HepG2 (cell line): ENCODE measurements around the gene MGAT5. TPM values are rescaled to one million over a fixed set of nuclear protein-coding genes. Genes with fewer than 3 reads are reported as not detected.

Experiments used
- ATAC-seq: fragments of 200-7000 bp; cut with Tn5 transposase; 3 replicates; pipeline ENCODE4 v1.9.1; 2020; ENCODE audit warnings: mild to moderate bottlenecking, moderate library complexity
- BruUV-seq: library from RNA; stranded (reverse); fragments of 400-500 nt; replicated peaks from 2 replicates; lab custom pipeline; 2021; lab: Mats Ljungman, UMichigan
- CTCF ChIA-PET: fragments of 300-600 bp; formaldehyde crosslinking; extraction: SDS; loops from one replicate; lab custom pipeline; 2021; ENCODE audit warnings: low total read pairs, inconsistent platforms, low intra/inter-chr PET ratio; lab: Yijun Ruan, JAX
- POLR2A ChIA-PET: fragments of 350-600 bp; sonication (Branson Sonifier 250); formaldehyde crosslinking; loops from one replicate; lab custom pipeline; 2020; ENCODE audit warnings: antibody characterized with exemption, inconsistent platforms; lab: Yijun Ruan, JAX
- DNase-seq: peaks from one replicate; pipeline ENCODE4 v3.0.0-alpha.2; 2015; ENCODE audit warnings: low spot score
- FAIRE-seq: peaks from 3 replicates; lab custom pipeline; 2011; peaks lifted over from hg19 to GRCh38; lab: Jason Lieb, UNC
- H2AFZ ChIP-seq: one replicate; pipeline ENCODE4 v1.6.1; 2011; ENCODE audit warnings: low read length, inconsistent platforms
- H3K27ac ChIP-seq: fragments of 300-600 bp; 3 replicates; pipeline ENCODE4 v1.8.0; 2011; ENCODE audit warnings: mixed run types, mild to moderate bottlenecking, mixed read lengths, low read length, inconsistent platforms; ENCODE audit not compliant: insufficient read depth; ENCODE audit errors: extremely low read length
- H3K27me3 ChIP-seq, 2 experiments: fragments of 200-600 bp in 1 of 2; 2 replicates in 1 of 2; 3 replicates in 1 of 2; pipeline versions ENCODE4 v1.6.0 to v1.8.0; 2011; ENCODE audit warnings: low read length in 2 of 2, mild to moderate bottlenecking in 2 of 2, moderate library complexity in 2 of 2, inconsistent platforms in 1 of 2; ENCODE audit not compliant: insufficient read depth in 2 of 2, control insufficient read depth in 1 of 2
- H3K36me3 ChIP-seq, 2 experiments: fragments of 200-600 bp in 1 of 2; replicated peaks in 1 of 2; 2 replicates in 1 of 2; 3 replicates in 1 of 2; pipeline versions ENCODE4 v1.5.1 to v1.8.0; 2011; ENCODE audit warnings: low read length in 2 of 2, inconsistent platforms in 1 of 2; ENCODE audit not compliant: insufficient read depth in 2 of 2, control insufficient read depth in 1 of 2
- H3K4me1 ChIP-seq: 2 replicates; pipeline ENCODE4 v1.5.1; 2012; ENCODE audit warnings: low read length, inconsistent platforms; ENCODE audit not compliant: insufficient read depth
- H3K4me2 ChIP-seq: 2 replicates; pipeline ENCODE4 v1.6.0; 2011; ENCODE audit warnings: low read depth, low read length, inconsistent platforms
- H3K4me3 ChIP-seq, 3 experiments: fragments of 200-600 bp in 1 of 3; sonication (generic), shearing (Covaris generic) in 1 of 3; replicated peaks in 1 of 3; 2 replicates each; pipeline ENCODE4 v1.5.1; 2011 to 2016; ENCODE audit warnings: low read length in 3 of 3, inconsistent platforms in 2 of 3, low read depth in 2 of 3, mild to moderate bottlenecking in 2 of 3, control low read depth in 1 of 3, mixed read lengths in 1 of 3; ENCODE audit not compliant: insufficient read depth in 1 of 3
- H3K79me2 ChIP-seq: one replicate; pipeline ENCODE4 v1.6.1; 2011; ENCODE audit warnings: low read length, inconsistent platforms; ENCODE audit not compliant: insufficient read depth
- H3K9ac ChIP-seq: 2 replicates; pipeline ENCODE4 v1.6.0; 2011; ENCODE audit warnings: mild to moderate bottlenecking, low read depth, low read length, inconsistent platforms; ENCODE audit not compliant: insufficient read depth
- H3K9me3 ChIP-seq: 2 replicates; pipeline ENCODE4 v1.5.1; 2012; ENCODE audit warnings: mild to moderate bottlenecking, low read length
- H4K20me1 ChIP-seq: 2 replicates; pipeline ENCODE4 v1.6.0; 2011; ENCODE audit warnings: inconsistent platforms, mild to moderate bottlenecking, low read length, moderate library complexity; ENCODE audit not compliant: insufficient read depth
- NR0B2 ChIP-seq: sonication (generic); formaldehyde crosslinking; IDR thresholded peaks from 2 replicates; pipeline ENCODE4 v1.4.0; 2020; ENCODE audit warnings: mild to moderate bottlenecking, missing genetic modification reagents
- PAX8 ChIP-seq: sonication (generic); formaldehyde crosslinking; IDR thresholded peaks from 2 replicates; pipeline ENCODE4 v1.8.0; 2022; ENCODE audit warnings: mild to moderate bottlenecking, missing genetic modification reagents, borderline replicate concordance
- PHF20 ChIP-seq: sonication (generic); formaldehyde crosslinking; IDR thresholded peaks from 2 replicates; pipeline ENCODE4 v1.5.0; 2020; ENCODE audit warnings: mild to moderate bottlenecking, missing genetic modification reagents
- REST ChIP-seq, 2 experiments: IDR thresholded peaks; 2 replicates each; pipeline ENCODE4 v1.6.1; 2011 to 2012; ENCODE audit warnings: low read length in 2 of 2, borderline replicate concordance in 1 of 2, low read depth in 1 of 2, mild to moderate bottlenecking in 1 of 2, moderate library complexity in 1 of 2
- SCMH1 ChIP-seq: sonication (generic); formaldehyde crosslinking; IDR thresholded peaks from 2 replicates; pipeline ENCODE4 v1.9.0; 2021; ENCODE audit warnings: missing genetic modification reagents, mild to moderate bottlenecking, borderline replicate concordance
- TBP ChIP-seq: sonication (generic); formaldehyde crosslinking; IDR thresholded peaks from 2 replicates; pipeline ENCODE4 v1.5.0; 2020; ENCODE audit warnings: missing genetic modification reagents
- ZFP82 ChIP-seq: sonication (generic); formaldehyde crosslinking; IDR thresholded peaks from 2 replicates; pipeline ENCODE4 v1.5.1; 2020; ENCODE audit warnings: mild to moderate bottlenecking, missing genetic modification reagents, borderline replicate concordance
- ZNF180 ChIP-seq: sonication (generic); formaldehyde crosslinking; IDR thresholded peaks from 2 replicates; pipeline ENCODE4 v1.4.0; 2020; ENCODE audit warnings: low read depth, missing genetic modification reagents, borderline replicate concordance
- ZNF652 ChIP-seq: IDR thresholded peaks from 2 replicates; pipeline ENCODE4 v1.6.1; 2016; ENCODE audit warnings: low read depth, borderline replicate concordance
- ZNF724P ChIP-seq: sonication (generic); formaldehyde crosslinking; IDR thresholded peaks from 2 replicates; pipeline ENCODE4 v1.8.0; 2022; ENCODE audit warnings: missing genetic modification reagents, borderline replicate concordance
- ZNF766 ChIP-seq: sonication (generic); formaldehyde crosslinking; IDR thresholded peaks from 2 replicates; pipeline ENCODE4 v1.5.0; 2020; ENCODE audit warnings: missing genetic modification reagents, borderline replicate concordance
- ZSCAN5A ChIP-seq: sonication (generic); formaldehyde crosslinking; IDR thresholded peaks from 2 replicates; pipeline ENCODE4 v1.8.0; 2022; ENCODE audit warnings: mild to moderate bottlenecking, missing genetic modification reagents, borderline replicate concordance
- WGBS: methylation state at CpG from one replicate; pipeline ENCODE4 v1.1.6; 2017; ENCODE audit warnings: low lambda C conversion rate; 5-methylcytosine and 5-hydroxymethylcytosine counted together
- in situ Hi-C: cut with HindIII; loops from 2 replicates; pipeline ENCODE4 v1.10.0; 2017; ENCODE audit warnings: low pct_unique_long_range_greater_than_20kb; ENCODE audit not compliant: extremely low pct_ligation_motif_present
- intact Hi-C: fragments of 100-400 bp; cut with micrococcal nuclease; formaldehyde crosslinking; loops from one replicate; pipeline ENCODE4 v1.10.0; 2022; ENCODE audit not compliant: unreplicated experiment
- polyA plus RNA-seq, 8 experiments: library from polyadenylated mRNA; depleted of rRNA in 3 of 8; stranded (reverse) in 7 of 8; unstranded in 1 of 8; fragments of >200 nt; fragmentation: Illumina TruSeq in 4 of 8; extraction: Trizol in 4 of 8; gene quantifications; 2 replicates each; pipeline versions ENCODE4 v1.2.1 to v1.2.3, GENCODE V29; 2011 to 2016; ENCODE audit warnings: low read depth in 4 of 8, missing spikeins in 1 of 8, mixed read lengths in 1 of 8; ENCODE audit not compliant: insufficient read depth in 1 of 8
- total RNA-seq, 5 experiments: library from RNA; depleted of rRNA; stranded (reverse); fragments of >200 nt; fragmentation: Illumina TruSeq; extraction: Trizol; gene quantifications; 2 replicates each; pipeline ENCODE4 v1.2.3, GENCODE V29; 2016; ENCODE audit warnings: low read depth in 1 of 5

The MGAT5 gene
- total and polyA plus RNA-seq, 2 of the 13 experiments (the other 11 are each of a cell fraction or from before 2014, with no cell fraction given) = 33.1 to 60.2 TPM

GRCh38 chr2:134333646-134334189 is 79.8 kb downstream of the MGAT5 start:
- 97% methylated on average over 3 of the region's 3 CpGs for WGBS
- intact Hi-C loops = no loop called here

GRCh38 chr2:134334542-134335353 is 80.9 kb downstream of the MGAT5 start:
- H3K79me2 ChIP-seq = no peaks in the 10 kb centered on the region
- in situ Hi-C loops = no loop called here
- no peaks in the 10 kb centered on the region for H3K27me3 ChIP-seq
- TF ChIP-seq PHF20 (CRISPR knock-in tag) (no peak), ZSCAN5A (CRISPR knock-in tag) (no peak), TBP (CRISPR knock-in tag) (no peak), ZNF724P (no peak), NR0B2 (no peak), REST (IDR thresholded peaks at IDR 0.05; ENCODE audit: borderline replicate concordance in 1 of 2, low read depth in 1 of 2, low read length in 2 of 2) (no peak), ZNF180 (CRISPR knock-in tag) (no peak), ZNF652 (CRISPR knock-in tag) (no peak)
- H4K20me1 ChIP-seq = no peaks in the 10 kb centered on the region
- ChIA-PET CTCF (no interaction called here), POLR2A (no interaction called here)
- H2AFZ ChIP-seq = no peak overlapping the region
- no peak for ATAC-seq
- intact Hi-C loops = no loop called here
- H3K9me3 ChIP-seq = no peaks in the 10 kb centered on the region
- no peak overlapping the region for H3K4me2 ChIP-seq
- no peak overlapping the region for H3K9ac ChIP-seq
- WGBS = 64% methylated on average over 3 of the region's 3 CpGs
- BruUV-seq = no TSS peak
- H3K4me3 ChIP-seq = no peak overlapping the region
- no peak for FAIRE-seq
- H3K4me1 ChIP-seq = no peaks in the 10 kb centered on the region
- peaks cover 5 to 7% of the 10 kb centered on the region in 2 experiments; a peak in 4 of 5 replicates for H3K36me3 ChIP-seq
- no peak for DNase-seq
- H3K27ac ChIP-seq = no peak overlapping the region

More at GRCh38 chr2:134333646-134334189, 79.8 kb downstream of the MGAT5 start:
- Histone ChIP-seq H3K27me3 (no peaks in the 10 kb centered on the region), H3K9ac (no peak overlapping the region), H3K9me3 (no peaks in the 10 kb centered on the region), H3K4me2 (no peak overlapping the region), H3K27ac (no peak overlapping the region), H4K20me1 (no peaks in the 10 kb centered on the region), H3K4me1 (no peaks in the 10 kb centered on the region), H3K36me3 (peaks cover 4 to 5% of the 10 kb centered on the region in 2 experiments; a peak in 4 of 5 replicates), H3K79me2 (no peaks in the 10 kb centered on the region), H2AFZ (no peak overlapping the region), H3K4me3 (no peak overlapping the region)
- no peak for FAIRE-seq
- CTCF ChIA-PET = no interaction called here
- TF ChIP-seq ZNF766 (CRISPR knock-in tag) (no peak), SCMH1 (no peak), ZFP82 (no peak), PAX8 (CRISPR knock-in tag) (no peak)
- in situ Hi-C loops = no loop called here
- no peak for DNase-seq
- no peak for ATAC-seq
- POLR2A ChIA-PET = no interaction called here
- BruUV-seq = no TSS peak
